H9 (cell line): Measurements from ENCODE around the gene TFEB. TPM values are rescaled to one million over a fixed set of nuclear protein-coding genes. Genes with fewer than 3 reads are reported as not detected.

Source experiments
- DNase-seq: peaks from one replicate; pipeline ENCODE4 v3.0.0-alpha.2; 2017
- H2AFZ ChIP-seq: one replicate; pipeline ENCODE4 v1.6.1; 2013; ENCODE audit warnings: mild to moderate bottlenecking, low read length, control low read depth, moderate library complexity
- H2AK5ac ChIP-seq: 2 replicates; pipeline ENCODE4 v1.6.1; 2013; ENCODE audit warnings: low read length, control low read depth, mixed read lengths; ENCODE audit not compliant: insufficient read length
- H2BK120ac ChIP-seq: one replicate; pipeline ENCODE4 v1.6.1; 2013; ENCODE audit warnings: low read depth, mild to moderate bottlenecking, low read length, control low read depth, inconsistent platforms; ENCODE audit not compliant: poor library complexity, severe bottlenecking
- H2BK12ac ChIP-seq: 2 replicates; pipeline ENCODE4 v1.6.1; 2013; ENCODE audit warnings: low read length, control low read depth, mixed read lengths, low read depth; ENCODE audit not compliant: insufficient read length
- H2BK15ac ChIP-seq: 2 replicates; pipeline ENCODE4 v1.6.1; 2013; ENCODE audit warnings: low read depth, low read length, control low read depth
- H2BK20ac ChIP-seq: one replicate; pipeline ENCODE4 v1.6.1; 2013; ENCODE audit warnings: low read depth, mild to moderate bottlenecking, low read length, control low read depth, inconsistent platforms; ENCODE audit not compliant: poor library complexity, severe bottlenecking
- H2BK5ac ChIP-seq: 2 replicates; pipeline ENCODE4 v1.6.1; 2013; ENCODE audit warnings: low read length, control low read depth, mixed read lengths; ENCODE audit not compliant: insufficient read length
- H3K14ac ChIP-seq: 2 replicates; pipeline ENCODE4 v1.6.1; 2013; ENCODE audit warnings: low read length, control low read depth; ENCODE audit not compliant: insufficient read depth
- H3K18ac ChIP-seq: 2 replicates; pipeline ENCODE4 v1.6.1; 2013; ENCODE audit warnings: low read depth, mild to moderate bottlenecking, mixed read lengths, low read length, control low read depth; ENCODE audit not compliant: insufficient read length
- H3K23ac ChIP-seq: 2 replicates; pipeline ENCODE4 v1.6.1; 2013; ENCODE audit warnings: low read length, control low read depth, mixed read lengths, low read depth; ENCODE audit not compliant: insufficient read length
- H3K23me2 ChIP-seq: 2 replicates; pipeline ENCODE4 v1.6.1; 2013; ENCODE audit warnings: low read depth, mild to moderate bottlenecking, mixed read lengths, low read length, control low read depth; ENCODE audit not compliant: insufficient read length, poor library complexity, severe bottlenecking
- H3K27ac ChIP-seq: 2 replicates; pipeline ENCODE4 v1.5.1; 2013; ENCODE audit warnings: low read length, control low read depth, mixed read lengths, low read depth; ENCODE audit not compliant: insufficient read length
- H3K27me3 ChIP-seq: 2 replicates; pipeline ENCODE4 v1.6.1; 2013; ENCODE audit warnings: low read length, control low read depth, inconsistent platforms; ENCODE audit not compliant: insufficient read depth
- H3K4ac ChIP-seq: 2 replicates; pipeline ENCODE4 v1.6.1; 2013; ENCODE audit warnings: low read depth, mild to moderate bottlenecking, control low read depth, inconsistent platforms, low read length, moderate library complexity
- H3K4me1 ChIP-seq: 2 replicates; pipeline ENCODE4 v1.6.1; 2013; ENCODE audit warnings: low read length, control low read depth, inconsistent platforms; ENCODE audit not compliant: insufficient read depth
- H3K4me2 ChIP-seq: 2 replicates; pipeline ENCODE4 v1.6.1; 2013; ENCODE audit warnings: low read length, control low read depth, mixed read lengths; ENCODE audit not compliant: insufficient read length, insufficient read depth
- H3K56ac ChIP-seq: 2 replicates; pipeline ENCODE4 v1.6.1; 2013; ENCODE audit warnings: low read depth, mild to moderate bottlenecking, mixed read lengths, low read length, control low read depth; ENCODE audit not compliant: insufficient read length
- H3K79me1 ChIP-seq: 2 replicates; pipeline ENCODE4 v1.6.1; 2013; ENCODE audit warnings: low read depth, mild to moderate bottlenecking, moderate library complexity, low read length, control low read depth, inconsistent platforms; ENCODE audit not compliant: insufficient read depth, poor library complexity, severe bottlenecking
- H3K79me2 ChIP-seq: 2 replicates; pipeline ENCODE4 v1.6.1; 2013; ENCODE audit warnings: low read length, control low read depth, inconsistent platforms; ENCODE audit not compliant: insufficient read depth
- H3K9ac ChIP-seq: 2 replicates; pipeline ENCODE4 v1.6.1; 2013; ENCODE audit warnings: low read length, control low read depth, mixed read lengths; ENCODE audit not compliant: insufficient read length; ENCODE audit errors: extremely low read depth
- H3K9me3 ChIP-seq: one replicate; pipeline ENCODE4 v1.6.1; 2013; ENCODE audit warnings: low read depth, low read length, inconsistent platforms; ENCODE audit not compliant: control insufficient read depth
- H3T11ph ChIP-seq: one replicate; pipeline ENCODE4 v1.6.1; 2013; ENCODE audit warnings: mild to moderate bottlenecking, low read length, control low read depth, inconsistent platforms
- H4K20me1 ChIP-seq: one replicate; pipeline ENCODE4 v1.6.1; 2013; ENCODE audit not compliant: control insufficient read depth, insufficient read length, insufficient read depth
- H4K5ac ChIP-seq: 2 replicates; pipeline ENCODE4 v1.6.1; 2013; ENCODE audit warnings: low read depth, mild to moderate bottlenecking, mixed read lengths, low read length, control low read depth; ENCODE audit not compliant: insufficient read length
- H4K8ac ChIP-seq: replicated peaks from 2 replicates; pipeline ENCODE4 v1.6.1; 2013; ENCODE audit warnings: low read length, control low read depth, mixed read lengths, low read depth; ENCODE audit not compliant: insufficient read length
- H4K91ac ChIP-seq: 2 replicates; pipeline ENCODE4 v1.6.1; 2013; ENCODE audit warnings: low read depth, mild to moderate bottlenecking, moderate library complexity, mixed read lengths, low read length, control low read depth; ENCODE audit not compliant: insufficient read length
- H3K27ac Mint-ChIP-seq, 3 experiments: 2 replicates in 2 of 3; 3 replicates in 1 of 3; pipeline ENCODE4 v1.8.0; 2020 to 2021; ENCODE audit warnings: mixed read lengths in 3 of 3, mild to moderate bottlenecking in 1 of 3, moderate library complexity in 1 of 3
- H3K27me3 Mint-ChIP-seq: 2 replicates; pipeline ENCODE4 v1.8.0; 2021; ENCODE audit warnings: low read depth, mild to moderate bottlenecking, moderate library complexity, mixed read lengths
- H3K36me3 Mint-ChIP-seq, 3 experiments: 2 replicates in 2 of 3; 3 replicates in 1 of 3; pipeline ENCODE4 v1.8.0; 2020 to 2021; ENCODE audit warnings: low read depth in 3 of 3, mixed read lengths in 3 of 3; ENCODE audit not compliant: insufficient read depth in 1 of 3
- H3K4me1 Mint-ChIP-seq, 2 experiments: 2 replicates each; pipeline ENCODE4 v1.8.0; 2020; ENCODE audit warnings: mixed read lengths in 2 of 2
- H3K4me3 Mint-ChIP-seq, 2 experiments: 2 replicates in 1 of 2; 3 replicates in 1 of 2; pipeline ENCODE4 v1.8.0; 2020 to 2021; ENCODE audit warnings: mild to moderate bottlenecking in 2 of 2, mixed read lengths in 2 of 2, moderate library complexity in 1 of 2
- H3K9me3 Mint-ChIP-seq, 2 experiments: 2 replicates in 1 of 2; 3 replicates in 1 of 2; pipeline ENCODE4 v1.8.0; 2020; ENCODE audit warnings: mild to moderate bottlenecking in 2 of 2, mixed read lengths in 2 of 2, moderate library complexity in 1 of 2
- CTCF ChIP-seq: fragments of 200-600 bp; sonication (generic); conservative IDR thresholded peaks from 3 replicates; pipeline ENCODE4 v1.8.0; 2021; ENCODE audit warnings: antibody characterized with exemption, mild to moderate bottlenecking
- WGBS: extraction: QIAGEN DNeasy Blood & Tissue Kit; methylation state at CpG from one replicate; pipeline ENCODE4 v1.1.7; 2013; ENCODE audit warnings: missing lambda C conversion rate, low lambda C conversion rate, mixed read lengths; ENCODE audit not compliant: insufficient read length; ENCODE audit errors: extremely low coverage; 5-methylcytosine and 5-hydroxymethylcytosine counted together
- total RNA-seq: library from RNA; stranded (reverse); gene quantifications from 2 replicates; pipeline ENCODE4 v1.2.1, GENCODE V29; 2021

TFEB gene
- total RNA-seq, 1 experiment from 2014 or later: 1.2 TPM

GRCh38 chr6:41705996-41706835, 29.2 kb downstream of the TFEB start:
- no peak overlapping the region for H3K56ac ChIP-seq
- H3K27me3 ChIP-seq: no peaks in the 10 kb centered on the region
- TF ChIP-seq CTCF: peak; percentile 95
- no peak overlapping the region for H3K9ac ChIP-seq
- no peak overlapping the region for H2AK5ac ChIP-seq
- H3K36me3 Mint-ChIP-seq: no peaks in the 10 kb centered on the region
- no peak overlapping the region for H2BK5ac ChIP-seq
- no peak overlapping the region for H4K91ac ChIP-seq
- H4K8ac ChIP-seq: no peak overlapping the region
- no peaks in the 10 kb centered on the region for H3K79me2 ChIP-seq
- no peak overlapping the region for H2BK20ac ChIP-seq
- H2BK12ac ChIP-seq: no peak overlapping the region
- H3K4me3 Mint-ChIP-seq: no peak overlapping the region; a peak in 1 of 5 replicates
- no peak overlapping the region for H2BK15ac ChIP-seq
- no peaks in the 10 kb centered on the region for H3K9me3 ChIP-seq
- peaks cover 10 to 16% of the 10 kb centered on the region in 2 experiments for H3K4me1 Mint-ChIP-seq
- peak; percentile 81 for DNase-seq
- WGBS: no CpG with 5 or more reads among the region's 15 CpGs
- no peaks in the 10 kb centered on the region for H3K79me1 ChIP-seq
- H4K5ac ChIP-seq: no peak overlapping the region
- H2BK120ac ChIP-seq: no peak overlapping the region
- H3K4ac ChIP-seq: no peak overlapping the region
- H3K18ac ChIP-seq: no peak overlapping the region
- H3K9me3 Mint-ChIP-seq: no peaks in the 10 kb centered on the region
- H3K27me3 Mint-ChIP-seq: peaks cover 13% of the 10 kb centered on the region
- no peaks in the 10 kb centered on the region for H4K20me1 ChIP-seq
- H3T11ph ChIP-seq: no peak overlapping the region
- no peak overlapping the region for H3K27ac ChIP-seq
- no peak overlapping the region for H3K4me2 ChIP-seq
- no peaks in the 10 kb centered on the region; the same call in 1 of the 2 replicates for H3K4me1 ChIP-seq
- H3K23me2 ChIP-seq: no peaks in the 10 kb centered on the region
- H3K23ac ChIP-seq: no peak overlapping the region
- H3K27ac Mint-ChIP-seq: no peak overlapping the region
- no peak overlapping the region for H3K14ac ChIP-seq
- H2AFZ ChIP-seq: no peak overlapping the region
